Mononuclear cell (primary cell): Measurements from ENCODE around the gene HCAR1. TPM values are rescaled to one million over a fixed set of nuclear protein-coding genes. Genes with fewer than 3 reads are reported as not detected.
A peak's percentile ranks its signal among the peaks of the same experiment; 100 is the strongest.
"Not testable (repeated sequence)": the region's sequence is repeated elsewhere in the genome, so short reads cannot be mapped to it uniquely, and the experiment has no call there.

Experiments used
- H3K27me3 ChIP-seq: 2 replicates; pipeline ENCODE4 v1.6.0; 2011; ENCODE audit warnings: low read length, control low read depth; ENCODE audit not compliant: insufficient read depth
- H3K4me1 ChIP-seq: 2 replicates; pipeline ENCODE4 v1.5.1; 2011; ENCODE audit warnings: mild to moderate bottlenecking, low read length, control low read depth; ENCODE audit not compliant: insufficient read depth
- H3K4me3 ChIP-seq: 2 replicates; pipeline ENCODE4 v1.5.1; 2011; ENCODE audit warnings: mild to moderate bottlenecking, low read length, moderate library complexity
- H3K9me3 ChIP-seq: 2 replicates; pipeline ENCODE4 v1.5.1; 2011; ENCODE audit warnings: low read depth, mild to moderate bottlenecking, control low read depth, low read length
- total RNA-seq: library from RNA; depleted of rRNA; stranded (reverse); fragments of >200 nt; gene quantifications from one replicate; pipeline ENCODE4 v1.2.3, GENCODE V29; 2012

The HCAR1 gene
- total RNA-seq, result not detected

DNA sequence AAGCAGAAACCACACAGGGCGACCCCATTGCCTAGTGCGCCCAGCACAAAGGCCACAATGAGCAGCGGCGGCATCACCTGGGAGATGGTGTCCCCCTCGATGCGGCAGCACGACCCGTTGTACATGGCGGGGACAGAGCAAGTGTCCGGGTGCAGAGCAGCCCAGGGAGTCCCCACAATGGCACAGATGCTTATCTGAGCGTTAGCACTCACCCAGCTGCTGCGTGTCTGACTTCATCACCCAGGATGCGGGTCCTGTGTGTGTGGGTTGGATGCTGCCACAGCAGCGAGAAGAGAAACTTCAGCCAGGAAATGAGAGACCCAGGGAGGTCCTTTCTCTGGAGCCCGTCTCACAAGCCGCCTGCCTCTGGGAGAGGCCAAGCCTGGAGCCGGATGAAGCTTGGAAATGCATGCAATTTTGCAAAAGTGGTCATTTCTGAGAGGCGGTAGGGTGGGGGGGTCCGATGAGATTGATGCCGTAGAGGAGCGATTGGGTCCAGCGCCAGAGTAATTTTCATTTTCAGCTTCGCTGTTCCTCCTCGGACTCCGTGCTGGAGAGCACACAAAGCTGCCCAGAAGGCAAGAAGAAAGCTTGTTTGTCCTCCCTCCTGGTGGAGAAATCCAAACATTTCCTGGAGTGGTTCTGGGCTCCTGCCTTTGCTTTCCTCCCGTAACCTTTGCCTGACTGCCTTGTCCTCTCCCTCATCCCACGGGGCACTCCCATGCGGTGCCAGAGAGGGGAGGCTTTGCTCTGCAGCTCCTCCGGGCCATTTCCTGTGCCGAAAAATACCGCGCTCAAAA, at the start of gene HCAR1:
Gene HCAR1 (minus strand): TSS at position 630 of the 800 bp plus-strand sequence. CDS start 505 bp downstream, at position 125.
- Histone ChIP-seq H3K4me3 (no peak within 1 kb of the TSS), H3K4me1 (peaks cover 56% of the 10 kb centered on the region), H3K9me3 (no peaks in the 10 kb centered on the region), H3K27me3 (no peaks in the 10 kb centered on the region)

GRCh38 chr12:122757568-122757967, 26.9 kb upstream of the HCAR1 start:
- Histone ChIP-seq H3K9me3 (no peaks in the 10 kb centered on the region), H3K27me3 (no peaks in the 10 kb centered on the region), H3K4me3 (no peak overlapping the region), H3K4me1 (peaks cover 15% of the 10 kb centered on the region)

GRCh38 chr12:122754790-122755189, 24.1 kb upstream of the HCAR1 start:
- no peak overlapping the region for H3K4me3 ChIP-seq
- no peaks in the 10 kb centered on the region for H3K9me3 ChIP-seq
- peaks cover 28% of the 10 kb centered on the region for H3K4me1 ChIP-seq
- H3K27me3 ChIP-seq, result no peaks in the 10 kb centered on the region

- H3K4me3 ChIP-seq, result peak overlapping the region; percentile 86
- no peaks in the 10 kb centered on the region for H3K27me3 ChIP-seq
- no peaks in the 10 kb centered on the region for H3K9me3 ChIP-seq
- peaks cover 32% of the 10 kb centered on the region for H3K4me1 ChIP-seq
These were observed 22.6 kb upstream of the HCAR1 start for GRCh38 chr12:122753319-122753650.

GRCh38 chr12:122752464-122753318, 22.0 kb upstream of the HCAR1 start, which contains the start of gene DENR:
Gene DENR, plus strand, starts transcription at chr12:122752824. Its CDS starts 878 bp downstream, at chr12:122753702.
- no peaks in the 10 kb centered on the region for H3K9me3 ChIP-seq
- peak within 1 kb of the TSS; percentile 86 for H3K4me3 ChIP-seq
- no peaks in the 10 kb centered on the region for H3K27me3 ChIP-seq
- peaks cover 36% of the 10 kb centered on the region for H3K4me1 ChIP-seq

- not testable (repeated sequence) for H3K27me3 ChIP-seq
These were observed 20.3 kb upstream of the HCAR1 start for GRCh38 chr12:122750781-122751515.

DNA sequence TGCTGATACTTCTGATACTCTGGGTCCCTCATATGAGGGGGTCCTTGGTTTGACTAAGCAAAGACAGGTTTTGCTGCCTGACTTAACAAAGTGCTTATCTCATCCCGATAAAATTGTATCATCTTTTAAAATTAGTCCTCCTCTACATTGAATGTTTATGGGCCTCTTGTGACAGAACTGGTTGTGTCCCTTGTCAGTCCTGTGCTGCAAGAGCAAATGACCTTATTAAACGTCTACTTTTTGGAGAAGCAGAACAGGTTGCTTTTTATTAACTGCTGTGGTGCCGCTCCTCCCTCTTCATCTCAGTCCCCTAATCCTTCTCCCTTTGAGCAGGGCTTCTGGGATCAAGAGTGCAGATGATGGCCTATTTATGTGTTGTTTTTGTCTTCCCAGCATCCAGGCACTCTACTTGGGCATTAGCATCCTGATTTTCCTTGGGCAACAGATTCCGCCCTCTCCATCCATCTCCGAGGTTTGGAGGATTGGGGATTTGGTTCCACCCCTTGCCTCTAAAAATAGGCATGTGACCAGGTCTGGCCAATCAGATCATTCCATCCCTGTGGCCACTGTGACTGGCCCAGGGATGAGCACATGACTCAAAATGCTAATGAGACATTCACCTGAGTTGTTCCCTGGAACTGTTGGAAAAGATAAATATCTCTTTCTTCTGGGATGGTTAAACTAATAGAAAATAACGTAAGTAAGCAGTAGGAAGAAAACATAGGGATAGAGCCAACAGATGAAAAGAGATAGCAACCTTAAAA, 19.1 kb upstream of the HCAR1 start:
- Histone ChIP-seq H3K9me3 (no peaks in the 10 kb centered on the region), H3K4me3 (no peak overlapping the region), H3K27me3 (no peaks in the 10 kb centered on the region), H3K4me1 (peaks cover 45% of the 10 kb centered on the region)

More at GRCh38 chr12:122750781-122751515, 20.3 kb upstream of the HCAR1 start:
- peaks cover 43% of the 10 kb centered on the region for H3K4me1 ChIP-seq
- H3K4me3 ChIP-seq, H3K9me3 ChIP-seq: not testable (repeated sequence)

DNA sequence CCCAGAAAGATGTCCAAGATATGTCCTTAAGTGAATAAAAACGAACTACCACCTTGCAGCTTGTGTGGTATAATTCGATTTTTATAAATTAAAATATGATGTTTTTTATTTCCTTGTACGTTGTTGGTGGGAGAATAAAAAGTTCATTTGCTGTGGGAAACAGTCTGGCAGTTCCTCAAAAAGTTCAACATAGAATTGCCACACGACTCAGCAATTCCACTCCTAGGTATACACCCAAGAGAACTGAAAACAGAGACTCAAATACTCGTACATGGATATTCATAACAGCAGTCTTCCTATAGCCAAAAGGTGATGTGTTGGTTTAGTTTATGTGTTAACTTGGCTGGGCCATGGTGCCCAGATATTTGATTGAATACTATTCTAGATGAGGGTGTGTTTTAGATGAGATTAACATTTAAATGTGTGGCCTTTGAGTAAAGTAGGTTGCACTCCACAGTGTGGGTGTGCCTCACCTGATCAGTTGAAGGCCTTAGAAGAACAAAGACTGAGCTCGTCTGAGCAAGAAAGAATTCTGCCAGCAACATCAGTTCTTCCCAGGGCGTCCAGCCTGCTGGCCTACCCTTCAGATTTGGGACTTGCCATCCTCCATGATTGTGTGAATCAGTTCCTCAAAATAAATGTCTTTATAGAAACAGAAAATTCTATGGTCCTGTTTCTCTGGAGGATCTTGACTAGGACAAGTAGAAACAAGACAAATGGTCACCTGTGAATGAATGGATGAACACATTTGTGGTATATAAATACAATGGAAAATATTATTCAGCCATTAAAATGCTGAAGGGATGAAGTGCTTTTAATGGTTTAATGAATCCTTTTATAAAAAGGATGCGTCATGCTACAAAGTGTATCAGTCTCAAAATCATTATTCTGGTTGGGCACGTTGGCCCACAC, 16.8 kb upstream of the HCAR1 start:
- Histone ChIP-seq H3K4me3 (no peak overlapping the region), H3K27me3 (no peaks in the 10 kb centered on the region), H3K4me1 (peaks cover 56% of the 10 kb centered on the region), H3K9me3 (no peaks in the 10 kb centered on the region)

- Histone ChIP-seq H3K27me3 (no peaks in the 10 kb centered on the region), H3K4me1 (peaks cover 42% of the 10 kb centered on the region)
These were observed 13.4 kb upstream of the HCAR1 start for GRCh38 chr12:122743895-122744525.

DNA sequence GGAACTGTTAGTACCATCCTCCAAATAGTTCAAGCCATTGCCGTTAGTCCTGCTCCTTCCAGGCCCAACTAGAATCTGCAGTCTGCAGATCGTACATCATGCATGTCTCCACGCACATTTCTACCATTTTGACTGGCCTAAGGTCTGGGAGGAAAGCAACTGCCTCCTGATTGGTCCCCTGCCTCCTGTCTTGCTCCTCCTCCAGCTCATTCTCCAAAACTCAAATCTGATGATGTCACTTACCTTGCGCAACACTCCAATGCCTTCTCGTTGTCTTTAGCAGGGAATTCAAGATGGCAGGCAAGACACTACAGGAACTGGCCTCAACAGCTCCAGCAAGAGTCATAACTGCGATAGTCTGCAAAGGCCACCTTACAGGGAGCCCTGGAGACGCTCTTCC, 9.7 kb upstream of the HCAR1 start:
- H3K27me3 ChIP-seq, result no peaks in the 10 kb centered on the region
- H3K4me1 ChIP-seq, result peaks cover 26% of the 10 kb centered on the region
- H3K9me3 ChIP-seq, result no peaks in the 10 kb centered on the region
- no peak overlapping the region for H3K4me3 ChIP-seq

More at GRCh38 chr12:122743895-122744525, 13.4 kb upstream of the HCAR1 start:
- no peak overlapping the region for H3K4me3 ChIP-seq
- H3K9me3 ChIP-seq, result no peaks in the 10 kb centered on the region

DNA sequence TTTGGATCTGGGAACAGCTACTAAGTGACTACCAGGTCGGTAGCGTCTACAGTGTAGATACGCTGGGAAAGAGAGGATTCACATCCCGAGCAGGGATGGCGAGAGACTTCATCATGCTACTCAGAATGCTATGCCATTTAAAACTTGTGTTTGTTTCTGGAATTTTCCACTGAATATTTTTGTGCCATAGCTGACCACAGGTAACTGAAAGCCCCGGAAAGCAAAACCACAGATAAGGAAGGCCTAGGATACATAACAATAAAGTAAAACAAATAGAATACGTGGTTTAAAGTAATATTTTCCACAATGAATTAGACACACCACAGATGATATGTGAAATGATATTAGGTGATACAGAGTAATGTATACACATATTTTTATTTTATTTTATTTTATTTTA, 7.9 kb upstream of the HCAR1 start:
- no peaks in the 10 kb centered on the region for H3K9me3 ChIP-seq
- no peak overlapping the region for H3K4me3 ChIP-seq
- H3K4me1 ChIP-seq, result peaks cover 17% of the 10 kb centered on the region
- H3K27me3 ChIP-seq, result no peaks in the 10 kb centered on the region

DNA sequence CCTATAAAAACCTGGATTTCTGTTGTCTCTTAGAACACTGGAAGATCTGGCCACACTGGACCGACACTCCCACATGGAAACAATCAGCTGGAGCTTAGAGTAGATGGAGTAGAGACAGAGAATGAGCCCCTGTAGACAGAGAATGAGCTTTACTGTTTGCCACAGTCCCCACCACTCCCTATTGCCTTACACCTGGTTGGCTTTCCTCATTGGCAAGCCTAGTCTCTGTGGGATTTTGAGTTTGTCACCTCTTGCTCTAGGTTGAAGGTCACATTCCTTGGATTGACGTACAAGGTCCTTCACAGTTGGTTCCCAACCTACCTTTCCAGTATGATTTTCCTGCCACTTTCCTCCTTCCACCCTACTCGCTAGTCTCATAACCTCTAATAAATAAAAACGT, 2.0 kb upstream of the HCAR1 start:
- Histone ChIP-seq H3K9me3 (no peaks in the 10 kb centered on the region), H3K4me3 (no peak overlapping the region), H3K27me3 (no peaks in the 10 kb centered on the region)

GRCh38 chr12:122732170-122732569, 1.5 kb upstream of the HCAR1 start:
- H3K4me3 ChIP-seq, result no peak overlapping the region
- no peaks in the 10 kb centered on the region for H3K27me3 ChIP-seq
- H3K4me1 ChIP-seq, result peaks cover 40% of the 10 kb centered on the region
- H3K9me3 ChIP-seq, result no peaks in the 10 kb centered on the region

More for the DNA sequence above, 2.0 kb upstream of the HCAR1 start:
- H3K4me1 ChIP-seq, result peaks cover 39% of the 10 kb centered on the region
